H9 (cell line): ENCODE data around the gene FBXO5. TPM values are rescaled to one million over a fixed set of nuclear protein-coding genes. Genes with fewer than 3 reads are reported as not detected.

Experiments used
- DNase-seq: peaks from one replicate; pipeline ENCODE4 v3.0.0-alpha.2; 2017
- H2AFZ ChIP-seq: one replicate; pipeline ENCODE4 v1.6.1; 2013; ENCODE audit warnings: mild to moderate bottlenecking, low read length, control low read depth, moderate library complexity
- H2AK5ac ChIP-seq: 2 replicates; pipeline ENCODE4 v1.6.1; 2013; ENCODE audit warnings: low read length, control low read depth, mixed read lengths; ENCODE audit not compliant: insufficient read length
- H2BK120ac ChIP-seq: one replicate; pipeline ENCODE4 v1.6.1; 2013; ENCODE audit warnings: low read depth, mild to moderate bottlenecking, low read length, control low read depth, inconsistent platforms; ENCODE audit not compliant: poor library complexity, severe bottlenecking
- H2BK12ac ChIP-seq: 2 replicates; pipeline ENCODE4 v1.6.1; 2013; ENCODE audit warnings: low read length, control low read depth, mixed read lengths, low read depth; ENCODE audit not compliant: insufficient read length
- H2BK15ac ChIP-seq: 2 replicates; pipeline ENCODE4 v1.6.1; 2013; ENCODE audit warnings: low read depth, low read length, control low read depth
- H2BK20ac ChIP-seq: one replicate; pipeline ENCODE4 v1.6.1; 2013; ENCODE audit warnings: low read depth, mild to moderate bottlenecking, low read length, control low read depth, inconsistent platforms; ENCODE audit not compliant: poor library complexity, severe bottlenecking
- H2BK5ac ChIP-seq: 2 replicates; pipeline ENCODE4 v1.6.1; 2013; ENCODE audit warnings: low read length, control low read depth, mixed read lengths; ENCODE audit not compliant: insufficient read length
- H3K14ac ChIP-seq: 2 replicates; pipeline ENCODE4 v1.6.1; 2013; ENCODE audit warnings: low read length, control low read depth; ENCODE audit not compliant: insufficient read depth
- H3K18ac ChIP-seq: 2 replicates; pipeline ENCODE4 v1.6.1; 2013; ENCODE audit warnings: low read depth, mild to moderate bottlenecking, mixed read lengths, low read length, control low read depth; ENCODE audit not compliant: insufficient read length
- H3K23ac ChIP-seq: 2 replicates; pipeline ENCODE4 v1.6.1; 2013; ENCODE audit warnings: low read length, control low read depth, mixed read lengths, low read depth; ENCODE audit not compliant: insufficient read length
- H3K23me2 ChIP-seq: 2 replicates; pipeline ENCODE4 v1.6.1; 2013; ENCODE audit warnings: low read depth, mild to moderate bottlenecking, mixed read lengths, low read length, control low read depth; ENCODE audit not compliant: insufficient read length, poor library complexity, severe bottlenecking
- H3K27ac ChIP-seq: 2 replicates; pipeline ENCODE4 v1.5.1; 2013; ENCODE audit warnings: low read length, control low read depth, mixed read lengths, low read depth; ENCODE audit not compliant: insufficient read length
- H3K27me3 ChIP-seq: 2 replicates; pipeline ENCODE4 v1.6.1; 2013; ENCODE audit warnings: low read length, control low read depth, inconsistent platforms; ENCODE audit not compliant: insufficient read depth
- H3K4ac ChIP-seq: 2 replicates; pipeline ENCODE4 v1.6.1; 2013; ENCODE audit warnings: low read depth, mild to moderate bottlenecking, control low read depth, inconsistent platforms, low read length, moderate library complexity
- H3K4me1 ChIP-seq: 2 replicates; pipeline ENCODE4 v1.6.1; 2013; ENCODE audit warnings: low read length, control low read depth, inconsistent platforms; ENCODE audit not compliant: insufficient read depth
- H3K4me2 ChIP-seq: 2 replicates; pipeline ENCODE4 v1.6.1; 2013; ENCODE audit warnings: low read length, control low read depth, mixed read lengths; ENCODE audit not compliant: insufficient read length, insufficient read depth
- H3K56ac ChIP-seq: 2 replicates; pipeline ENCODE4 v1.6.1; 2013; ENCODE audit warnings: low read depth, mild to moderate bottlenecking, mixed read lengths, low read length, control low read depth; ENCODE audit not compliant: insufficient read length
- H3K79me1 ChIP-seq: 2 replicates; pipeline ENCODE4 v1.6.1; 2013; ENCODE audit warnings: low read depth, mild to moderate bottlenecking, moderate library complexity, low read length, control low read depth, inconsistent platforms; ENCODE audit not compliant: insufficient read depth, poor library complexity, severe bottlenecking
- H3K79me2 ChIP-seq: 2 replicates; pipeline ENCODE4 v1.6.1; 2013; ENCODE audit warnings: low read length, control low read depth, inconsistent platforms; ENCODE audit not compliant: insufficient read depth
- H3K9ac ChIP-seq: 2 replicates; pipeline ENCODE4 v1.6.1; 2013; ENCODE audit warnings: low read length, control low read depth, mixed read lengths; ENCODE audit not compliant: insufficient read length; ENCODE audit errors: extremely low read depth
- H3K9me3 ChIP-seq: one replicate; pipeline ENCODE4 v1.6.1; 2013; ENCODE audit warnings: low read depth, low read length, inconsistent platforms; ENCODE audit not compliant: control insufficient read depth
- H3T11ph ChIP-seq: one replicate; pipeline ENCODE4 v1.6.1; 2013; ENCODE audit warnings: mild to moderate bottlenecking, low read length, control low read depth, inconsistent platforms
- H4K20me1 ChIP-seq: one replicate; pipeline ENCODE4 v1.6.1; 2013; ENCODE audit not compliant: control insufficient read depth, insufficient read length, insufficient read depth
- H4K5ac ChIP-seq: 2 replicates; pipeline ENCODE4 v1.6.1; 2013; ENCODE audit warnings: low read depth, mild to moderate bottlenecking, mixed read lengths, low read length, control low read depth; ENCODE audit not compliant: insufficient read length
- H4K8ac ChIP-seq: replicated peaks from 2 replicates; pipeline ENCODE4 v1.6.1; 2013; ENCODE audit warnings: low read length, control low read depth, mixed read lengths, low read depth; ENCODE audit not compliant: insufficient read length
- H4K91ac ChIP-seq: 2 replicates; pipeline ENCODE4 v1.6.1; 2013; ENCODE audit warnings: low read depth, mild to moderate bottlenecking, moderate library complexity, mixed read lengths, low read length, control low read depth; ENCODE audit not compliant: insufficient read length
- H3K27ac Mint-ChIP-seq, 3 experiments: 2 replicates in 2 of 3; 3 replicates in 1 of 3; pipeline ENCODE4 v1.8.0; 2020 to 2021; ENCODE audit warnings: mixed read lengths in 3 of 3, mild to moderate bottlenecking in 1 of 3, moderate library complexity in 1 of 3
- H3K27me3 Mint-ChIP-seq: 2 replicates; pipeline ENCODE4 v1.8.0; 2021; ENCODE audit warnings: low read depth, mild to moderate bottlenecking, moderate library complexity, mixed read lengths
- H3K36me3 Mint-ChIP-seq, 3 experiments: 2 replicates in 2 of 3; 3 replicates in 1 of 3; pipeline ENCODE4 v1.8.0; 2020 to 2021; ENCODE audit warnings: low read depth in 3 of 3, mixed read lengths in 3 of 3; ENCODE audit not compliant: insufficient read depth in 1 of 3
- H3K4me1 Mint-ChIP-seq, 2 experiments: 2 replicates each; pipeline ENCODE4 v1.8.0; 2020; ENCODE audit warnings: mixed read lengths in 2 of 2
- H3K4me3 Mint-ChIP-seq, 2 experiments: 2 replicates in 1 of 2; 3 replicates in 1 of 2; pipeline ENCODE4 v1.8.0; 2020 to 2021; ENCODE audit warnings: mild to moderate bottlenecking in 2 of 2, mixed read lengths in 2 of 2, moderate library complexity in 1 of 2
- H3K9me3 Mint-ChIP-seq, 2 experiments: 2 replicates in 1 of 2; 3 replicates in 1 of 2; pipeline ENCODE4 v1.8.0; 2020; ENCODE audit warnings: mild to moderate bottlenecking in 2 of 2, mixed read lengths in 2 of 2, moderate library complexity in 1 of 2
- WGBS: extraction: QIAGEN DNeasy Blood & Tissue Kit; methylation state at CpG from one replicate; pipeline ENCODE4 v1.1.7; 2013; ENCODE audit warnings: missing lambda C conversion rate, low lambda C conversion rate, mixed read lengths; ENCODE audit not compliant: insufficient read length; ENCODE audit errors: extremely low coverage; 5-methylcytosine and 5-hydroxymethylcytosine counted together
- total RNA-seq: library from RNA; stranded (reverse); gene quantifications from 2 replicates; pipeline ENCODE4 v1.2.1, GENCODE V29; 2021
- TF ChIP-seq, protein P1 (sequence below): fragments of 200-600 bp; sonication (generic); conservative IDR thresholded peaks from 3 replicates; pipeline ENCODE4 v1.8.0; 2021; ENCODE audit warnings: antibody characterized with exemption, mild to moderate bottlenecking

The FBXO5 gene
- total RNA-seq, 1 experiment from 2014 or later = 47.6 TPM

DNA sequence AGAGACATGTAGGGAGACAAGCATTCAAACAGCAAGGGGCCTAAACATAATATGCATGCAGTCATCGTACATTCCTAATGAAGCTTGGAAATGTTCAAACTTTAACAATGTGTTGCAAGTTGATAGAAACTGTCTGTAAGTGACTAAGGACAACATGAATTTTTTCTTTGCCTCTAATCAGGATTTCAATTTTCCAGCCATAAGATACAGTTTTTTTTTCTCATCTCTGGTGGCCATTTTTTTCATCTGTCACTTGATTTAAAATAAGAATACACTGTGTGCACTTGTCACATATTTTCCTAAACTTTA, 41.8 kb upstream of the FBXO5 start:
- no peak overlapping the region for H2AK5ac ChIP-seq

More for the DNA sequence above, 41.8 kb upstream of the FBXO5 start:
- no peak overlapping the region for H2BK5ac ChIP-seq
- H3K18ac ChIP-seq = no peak overlapping the region
- no peak overlapping the region for H3K4me2 ChIP-seq
- WGBS = no CpG with 5 or more reads among the region's 1 CpG
- no peak overlapping the region for H4K5ac ChIP-seq
- H3K14ac ChIP-seq = no peak overlapping the region
- no peaks in the 10 kb centered on the region for H3K79me1 ChIP-seq
- no peak overlapping the region for H2BK12ac ChIP-seq
- H4K20me1 ChIP-seq = no peaks in the 10 kb centered on the region
- no peaks in the 10 kb centered on the region for H3K4me1 ChIP-seq
- no peak overlapping the region for H3K27ac ChIP-seq
- H3K27ac Mint-ChIP-seq = no peak overlapping the region
- H3K9me3 Mint-ChIP-seq = no peaks in the 10 kb centered on the region
- H3K4me1 Mint-ChIP-seq = no peaks in the 10 kb centered on the region
- DNase-seq = no peak
- H3K56ac ChIP-seq = no peak overlapping the region
- no peak overlapping the region for H2BK120ac ChIP-seq
- H3K9me3 ChIP-seq = no peaks in the 10 kb centered on the region
- no peak overlapping the region for H2BK15ac ChIP-seq
- H2BK20ac ChIP-seq = no peak overlapping the region
- H3K23me2 ChIP-seq = no peaks in the 10 kb centered on the region
- H3K27me3 Mint-ChIP-seq = no peaks in the 10 kb centered on the region
- no peaks in the 10 kb centered on the region for H3K27me3 ChIP-seq
- no peak overlapping the region for H2AFZ ChIP-seq
- no peak overlapping the region for H3K9ac ChIP-seq
- no peak overlapping the region for H4K8ac ChIP-seq
- TF ChIP-seq, protein P1, sequence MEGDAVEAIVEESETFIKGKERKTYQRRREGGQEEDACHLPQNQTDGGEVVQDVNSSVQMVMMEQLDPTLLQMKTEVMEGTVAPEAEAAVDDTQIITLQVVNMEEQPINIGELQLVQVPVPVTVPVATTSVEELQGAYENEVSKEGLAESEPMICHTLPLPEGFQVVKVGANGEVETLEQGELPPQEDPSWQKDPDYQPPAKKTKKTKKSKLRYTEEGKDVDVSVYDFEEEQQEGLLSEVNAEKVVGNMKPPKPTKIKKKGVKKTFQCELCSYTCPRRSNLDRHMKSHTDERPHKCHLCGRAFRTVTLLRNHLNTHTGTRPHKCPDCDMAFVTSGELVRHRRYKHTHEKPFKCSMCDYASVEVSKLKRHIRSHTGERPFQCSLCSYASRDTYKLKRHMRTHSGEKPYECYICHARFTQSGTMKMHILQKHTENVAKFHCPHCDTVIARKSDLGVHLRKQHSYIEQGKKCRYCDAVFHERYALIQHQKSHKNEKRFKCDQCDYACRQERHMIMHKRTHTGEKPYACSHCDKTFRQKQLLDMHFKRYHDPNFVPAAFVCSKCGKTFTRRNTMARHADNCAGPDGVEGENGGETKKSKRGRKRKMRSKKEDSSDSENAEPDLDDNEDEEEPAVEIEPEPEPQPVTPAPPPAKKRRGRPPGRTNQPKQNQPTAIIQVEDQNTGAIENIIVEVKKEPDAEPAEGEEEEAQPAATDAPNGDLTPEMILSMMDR = peak; percentile 9; the same call in 1 of the 3 replicates
- H3T11ph ChIP-seq = no peak overlapping the region
- peaks cover 0 to 5% (median 0%) of the 10 kb centered on the region in 3 experiments; a peak in 1 of 7 replicates for H3K36me3 Mint-ChIP-seq
- no peak overlapping the region for H4K91ac ChIP-seq
- H3K79me2 ChIP-seq = no peaks in the 10 kb centered on the region
- no peak overlapping the region for H3K23ac ChIP-seq
- no peak overlapping the region for H3K4me3 Mint-ChIP-seq
- no peak overlapping the region for H3K4ac ChIP-seq
